Keratinocyte (primary cell): ENCODE results near the gene NRM. TPM values are rescaled to one million over a fixed set of nuclear protein-coding genes. Genes with fewer than 3 reads are reported as not detected.

Experiments
- DNase-seq: peaks from one replicate; pipeline ENCODE4 v3.0.0-alpha.2; 2011; ENCODE audit warnings: low read depth, missing footprints, low spot score
- FAIRE-seq: peaks from 2 replicates; lab custom pipeline; 2011; peaks lifted over from hg19 to GRCh38; lab: Jason Lieb, UNC
- H2AFZ ChIP-seq: 2 replicates; pipeline ENCODE4 v1.6.0; 2012; ENCODE audit warnings: low read length, control low read depth, inconsistent platforms; ENCODE audit not compliant: control insufficient read depth
- H3K27ac ChIP-seq: 2 replicates; pipeline ENCODE4 v1.5.1; 2011; ENCODE audit warnings: low read length; ENCODE audit not compliant: control insufficient read depth, insufficient read depth
- H3K27me3 ChIP-seq: 3 replicates; pipeline ENCODE4 v1.6.0; 2011; ENCODE audit warnings: low read length; ENCODE audit not compliant: control insufficient read depth, insufficient read depth; ENCODE audit errors: extremely low read depth
- H3K36me3 ChIP-seq, 2 experiments: 2 replicates in 1 of 2; 3 replicates in 1 of 2; pipeline ENCODE4 v1.5.1; 2011; ENCODE audit warnings: low read length in 2 of 2, mild to moderate bottlenecking in 1 of 2; ENCODE audit not compliant: control insufficient read depth in 2 of 2, insufficient read depth in 2 of 2; ENCODE audit errors: extremely low read depth in 1 of 2
- H3K4me1 ChIP-seq: 3 replicates; pipeline ENCODE4 v1.5.1; 2011; ENCODE audit warnings: low read length; ENCODE audit not compliant: control insufficient read depth, insufficient read depth; ENCODE audit errors: extremely low read depth
- H3K4me2 ChIP-seq: 3 replicates; pipeline ENCODE4 v1.6.0; 2011; ENCODE audit warnings: low read depth, low read length; ENCODE audit not compliant: control insufficient read depth, insufficient read depth; ENCODE audit errors: extremely low read depth
- H3K4me3 ChIP-seq, 3 experiments: fragments of 200-600 bp in 1 of 3; sonication (generic) in 1 of 3; 2 replicates in 2 of 3; 3 replicates in 1 of 3; pipeline ENCODE4 v1.5.1; 2011 to 2016; ENCODE audit warnings: low read length in 3 of 3, mild to moderate bottlenecking in 3 of 3, control low read depth in 2 of 3, inconsistent platforms in 1 of 3, low read depth in 1 of 3, mixed read lengths in 1 of 3, mixed run types in 1 of 3, moderate library complexity in 1 of 3; ENCODE audit not compliant: control insufficient read depth in 2 of 3, insufficient read depth in 2 of 3; ENCODE audit errors: extremely low read depth in 1 of 3
- H3K79me2 ChIP-seq: 2 replicates; pipeline ENCODE4 v1.6.0; 2012; ENCODE audit warnings: low read length; ENCODE audit not compliant: control insufficient read depth, insufficient read depth
- H3K9ac ChIP-seq: 3 replicates; pipeline ENCODE4 v1.6.0; 2011; ENCODE audit warnings: low read length; ENCODE audit not compliant: control insufficient read depth, insufficient read depth; ENCODE audit errors: extremely low read depth
- H3K9me1 ChIP-seq: 3 replicates; pipeline ENCODE4 v1.6.0; 2011; ENCODE audit warnings: low read length; ENCODE audit not compliant: control insufficient read depth, insufficient read depth; ENCODE audit errors: extremely low read depth
- H3K9me3 ChIP-seq: 2 replicates; pipeline ENCODE4 v1.5.1; 2012; ENCODE audit warnings: low read depth, low read length; ENCODE audit not compliant: control insufficient read depth
- H4K20me1 ChIP-seq: 3 replicates; pipeline ENCODE4 v1.6.0; 2011; ENCODE audit warnings: low read length; ENCODE audit not compliant: control insufficient read depth, insufficient read depth; ENCODE audit errors: extremely low read depth
- EZH2 ChIP-seq: IDR thresholded peaks from one replicate; pipeline ENCODE4 v1.6.1; 2012; ENCODE audit warnings: inconsistent platforms, mild to moderate bottlenecking, low read length, moderate library complexity
- dilution Hi-C: fragments of 300-500 bp; cut with MboI; formaldehyde crosslinking; loops from one replicate; pipeline ENCODE4 v1.7.0; 2020; ENCODE audit warnings: low sequenced_read_pairs; ENCODE audit not compliant: extremely low pct_ligation_motif_present
- polyA plus RNA-seq, 5 experiments: library from polyadenylated mRNA; depleted of rRNA in 3 of 5; stranded (reverse) in 3 of 5; stranded (forward) in 1 of 5; unstranded in 1 of 5; fragments of >200 nt; gene quantifications; 1 replicate in 1 of 5; 2 replicates in 3 of 5; 3 replicates in 1 of 5; pipeline versions ENCODE4 v1.2.1 to v1.2.3, GENCODE V29; 2011 to 2012; ENCODE audit warnings: missing spikeins in 2 of 5, low read depth in 1 of 5, low replicate concordance in 1 of 5
- TF ChIP-seq, protein P1 (sequence below), 3 experiments: IDR thresholded peaks in 1 of 3; conservative IDR thresholded peaks in 1 of 3; optimal IDR thresholded peaks in 1 of 3; 2 replicates in 2 of 3; 3 replicates in 1 of 3; pipeline versions ENCODE3 to v1.5.1; 2011; ENCODE audit warnings: low read length in 3 of 3, mild to moderate bottlenecking in 3 of 3, moderate library complexity in 2 of 3, control low read depth in 1 of 3, inconsistent platforms in 1 of 3; ENCODE audit not compliant: insufficient read depth in 2 of 3; ENCODE audit errors: extremely low read depth in 1 of 3

The NRM gene
- polyA plus RNA-seq, 1 donor (not counting 4 experiments of a cell fraction or from before 2014, with no cell fraction given): 7.0 TPM

DNA sequence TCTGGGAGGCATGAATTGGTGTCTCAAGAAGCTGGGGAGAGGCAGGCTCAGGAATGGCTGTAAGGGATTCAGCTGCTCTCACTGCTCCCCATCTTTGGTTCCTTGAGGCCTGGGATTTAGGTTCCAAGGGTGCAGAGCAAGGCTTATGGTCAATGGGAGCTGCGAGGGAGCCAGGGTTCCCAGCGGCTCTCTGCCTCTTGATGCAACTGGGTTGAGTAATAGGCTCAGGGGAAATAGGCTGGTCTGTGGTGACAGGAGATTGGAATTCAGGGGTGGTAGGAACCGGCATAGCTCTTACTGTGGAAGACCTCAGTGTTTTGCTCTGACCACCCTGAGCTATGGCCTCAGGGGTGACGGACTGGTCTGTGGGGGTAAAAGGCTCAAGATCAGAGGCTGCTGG, 13.0 kb upstream of the NRM start:
- dilution Hi-C loops: no loop called here
- no peaks in the 10 kb centered on the region for H3K27me3 ChIP-seq

DNA sequence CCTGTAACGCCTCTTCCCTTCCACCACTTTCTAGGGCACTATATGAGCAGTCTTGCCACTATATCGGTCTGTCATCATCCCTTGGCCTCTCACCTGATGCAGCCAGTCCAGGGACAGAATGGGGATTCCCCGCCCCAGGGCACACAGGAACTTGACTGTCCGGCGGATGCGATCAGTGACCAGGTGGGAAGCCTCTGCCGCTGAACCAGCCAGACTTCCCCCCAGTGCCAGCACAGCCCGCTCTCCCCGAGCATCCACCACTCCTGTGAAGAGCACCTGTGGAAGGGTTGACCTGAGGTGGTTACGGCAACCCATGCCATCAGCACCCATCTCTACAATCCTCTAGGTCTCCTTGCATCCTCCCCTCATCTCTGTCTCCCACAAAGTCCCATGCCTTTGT, 12.2 kb upstream of the NRM start:
- no peak for DNase-seq
- Histone ChIP-seq H3K36me3 (peaks cover 6 to 12% of the 10 kb centered on the region in 2 experiments), H3K9me3 (no peaks in the 10 kb centered on the region), H3K4me3 (no peak overlapping the region), H2AFZ (no peak overlapping the region), H4K20me1 (no peaks in the 10 kb centered on the region), H3K27me3 (no peaks in the 10 kb centered on the region), H3K4me1 (no peaks in the 10 kb centered on the region), H3K79me2 (no peaks in the 10 kb centered on the region), H3K27ac (no peak overlapping the region), H3K9ac (no peak overlapping the region), H3K4me2 (no peak overlapping the region), H3K9me1 (no peaks in the 10 kb centered on the region)
- TF ChIP-seq, protein P1, sequence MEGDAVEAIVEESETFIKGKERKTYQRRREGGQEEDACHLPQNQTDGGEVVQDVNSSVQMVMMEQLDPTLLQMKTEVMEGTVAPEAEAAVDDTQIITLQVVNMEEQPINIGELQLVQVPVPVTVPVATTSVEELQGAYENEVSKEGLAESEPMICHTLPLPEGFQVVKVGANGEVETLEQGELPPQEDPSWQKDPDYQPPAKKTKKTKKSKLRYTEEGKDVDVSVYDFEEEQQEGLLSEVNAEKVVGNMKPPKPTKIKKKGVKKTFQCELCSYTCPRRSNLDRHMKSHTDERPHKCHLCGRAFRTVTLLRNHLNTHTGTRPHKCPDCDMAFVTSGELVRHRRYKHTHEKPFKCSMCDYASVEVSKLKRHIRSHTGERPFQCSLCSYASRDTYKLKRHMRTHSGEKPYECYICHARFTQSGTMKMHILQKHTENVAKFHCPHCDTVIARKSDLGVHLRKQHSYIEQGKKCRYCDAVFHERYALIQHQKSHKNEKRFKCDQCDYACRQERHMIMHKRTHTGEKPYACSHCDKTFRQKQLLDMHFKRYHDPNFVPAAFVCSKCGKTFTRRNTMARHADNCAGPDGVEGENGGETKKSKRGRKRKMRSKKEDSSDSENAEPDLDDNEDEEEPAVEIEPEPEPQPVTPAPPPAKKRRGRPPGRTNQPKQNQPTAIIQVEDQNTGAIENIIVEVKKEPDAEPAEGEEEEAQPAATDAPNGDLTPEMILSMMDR (optimal IDR thresholded peaks at IDR 0.05 in 1 of 3, IDR thresholded peaks at IDR 0.05 in 1 of 3, conservative IDR thresholded peaks at IDR 0.05 in 1 of 3; ENCODE audit: extremely low read depth in 1 of 3, insufficient read depth in 2 of 3, low read length in 3 of 3): no peak
- TF ChIP-seq EZH2: no peak
- dilution Hi-C loops: no loop called here
- no peak for FAIRE-seq

More for the DNA sequence above, 13.0 kb upstream of the NRM start:
- no peak overlapping the region for H3K27ac ChIP-seq
- FAIRE-seq (no peak), DNase-seq (no peak)
- no peak overlapping the region for H3K4me3 ChIP-seq
- H3K36me3 ChIP-seq: peaks cover 6 to 15% of the 10 kb centered on the region in 2 experiments
- H3K79me2 ChIP-seq: no peaks in the 10 kb centered on the region
- no peak overlapping the region for H3K4me2 ChIP-seq
- H4K20me1 ChIP-seq: no peaks in the 10 kb centered on the region
- H3K9ac ChIP-seq: no peak overlapping the region
- H2AFZ ChIP-seq: no peak overlapping the region
- H3K9me3 ChIP-seq: no peaks in the 10 kb centered on the region
- H3K4me1 ChIP-seq: no peaks in the 10 kb centered on the region
- no peak for TF ChIP-seq EZH2
- TF ChIP-seq, protein P1 (optimal IDR thresholded peaks at IDR 0.05 in 1 of 3, IDR thresholded peaks at IDR 0.05 in 1 of 3, conservative IDR thresholded peaks at IDR 0.05 in 1 of 3; ENCODE audit: extremely low read depth in 1 of 3, insufficient read depth in 2 of 3, low read length in 3 of 3): no peak
- H3K9me1 ChIP-seq: no peaks in the 10 kb centered on the region
